Spleen (tissue), 13 donors: ENCODE data around the gene SPEF2. TPM values are rescaled to one million over a fixed set of nuclear protein-coding genes. Genes with fewer than 3 reads are reported as not detected.

Experiments used
- DNase-seq: peaks from one replicate; pipeline ENCODE4 v3.0.0-alpha.2; 2020
- H3K27ac ChIP-seq, 8 donors: fragments of 200-600 bp; sonication (generic) in 7 of 8; 1 replicate in 4 of 8; 2 replicates in 4 of 8; pipeline versions ENCODE4 v1.5.0 to v1.8.0; 2016 to 2021; ENCODE audit warnings: inconsistent platforms in 4 of 8, mild to moderate bottlenecking in 4 of 8, moderate library complexity in 1 of 8
- H3K27me3 ChIP-seq, 7 donors: fragments of 200-600 bp; sonication (generic) in 6 of 7; replicated peaks in 1 of 7; 1 replicate in 4 of 7; 2 replicates in 3 of 7; pipeline versions ENCODE4 v1.5.0 to v1.8.0; 2016 to 2021; ENCODE audit warnings: inconsistent platforms in 3 of 7, mild to moderate bottlenecking in 1 of 7
- H3K36me3 ChIP-seq, 6 donors: fragments of 200-600 bp; sonication (generic) in 5 of 6; 1 replicate in 4 of 6; 2 replicates in 2 of 6; pipeline versions ENCODE4 v1.5.0 to v1.8.0; 2016 to 2021; ENCODE audit warnings: inconsistent platforms in 2 of 6
- H3K4me1 ChIP-seq, 6 donors: fragments of 200-600 bp; sonication (generic) in 5 of 6; 1 replicate in 3 of 6; 2 replicates in 3 of 6; pipeline versions ENCODE4 v1.5.0 to v1.8.0; 2016 to 2021; ENCODE audit warnings: inconsistent platforms in 3 of 6
- H3K4me3 ChIP-seq, 8 donors: fragments of 200-600 bp; sonication (generic) in 7 of 8; 1 replicate in 4 of 8; 2 replicates in 4 of 8; pipeline versions ENCODE4 v1.5.0 to v1.8.0; 2016 to 2021; ENCODE audit warnings: inconsistent platforms in 4 of 8, mild to moderate bottlenecking in 4 of 8, moderate library complexity in 2 of 8
- H3K9me3 ChIP-seq, 8 donors: fragments of 200-600 bp; sonication (generic) in 7 of 8; 1 replicate in 4 of 8; 2 replicates in 4 of 8; pipeline versions ENCODE4 v1.5.0 to v1.8.0; 2016 to 2021; ENCODE audit warnings: inconsistent platforms in 4 of 8
- CTCF ChIP-seq, 11 experiments: fragments of 200-600 bp in 7 of 11; fragments of 450-650 bp in 4 of 11; sonication (generic) in 4 of 11; IDR thresholded peaks in 8 of 11; conservative IDR thresholded peaks in 3 of 11; 1 replicate in 7 of 11; 2 replicates in 4 of 11; pipeline versions ENCODE4 v1.4.0 to v1.8.0; 2016 to 2021; ENCODE audit warnings: antibody characterized with exemption in 11 of 11, inconsistent platforms in 4 of 11, mild to moderate bottlenecking in 1 of 11
- POLR2A ChIP-seq, 3 donors: fragments of 450-650 bp; IDR thresholded peaks; one replicate each; pipeline ENCODE4 v1.5.1; 2017; ENCODE audit warnings: antibody characterized with exemption in 3 of 3, mild to moderate bottlenecking in 1 of 3
- POLR2AphosphoS5 ChIP-seq, 3 donors: sonication (generic); formaldehyde crosslinking; IDR thresholded peaks; one replicate each; pipeline ENCODE4 v1.5.1; 2017; ENCODE audit warnings: antibody characterized with exemption in 3 of 3
- WGBS, 5 donors: extraction: QIAGEN DNeasy Blood & Tissue Kit in 3 of 5; methylation state at CpG; one replicate each; pipeline versions ENCODE4 v1.1.5 to v1.1.7; 2013 to 2018; 5-methylcytosine and 5-hydroxymethylcytosine counted together
- intact Hi-C: fragments of 100-400 bp; cut with DNase I; formaldehyde crosslinking; loops from one replicate; pipeline ENCODE4 v1.15.0; 2023; ENCODE audit warnings: low total_unique reads
- long read RNA-seq, 2 donors: transcript quantifications; one replicate each; lab custom pipeline, GENCODE V29; 2026
- polyA plus RNA-seq, 3 donors: library from polyadenylated mRNA; stranded (reverse); fragments of 200-250 nt; gene quantifications; one replicate each; pipeline ENCODE4 v1.2.1, GENCODE V29; 2013
- total RNA-seq, 7 donors: library from RNA; depleted of rRNA in 3 of 7; stranded (reverse); fragments of >200 nt in 3 of 7; fragmentation: NEBNext Ultra II Directional in 4 of 7; extraction: Animal tissue kit (Norgen Biotek cat#: 25700) in 4 of 7; gene quantifications; one replicate each; pipeline versions ENCODE4 v1.1.0 to v1.2.1, GENCODE V29; 2016 to 2021
- donor health status: healthy with polysubstance abuse.
- donor health status: DM: no; HTN: no; CAD: no; lungs with moderate emphysema.
- donor health status: DM: no; HTN: no; CAD: no.
- donor health status: Bipolar disorder and iron deficiency.
- donor health status: healthy.
- donor health status: DM: no; HTN: no; CAD: no.
- donor health status: DM: yes; HTN: yes; CAD: no.

Gene SPEF2
- 10 to 100 TPM in 4 of 7 donors, 1 to 10 TPM in 3; 4.7 to 22.6 (median 10.2) TPM for total RNA-seq
- polyA plus RNA-seq, result 1 to 10 TPM; 1.7 to 3.3 (median 2.1) TPM
- long read RNA-seq, donor 1, partial matches to known transcripts, result 0 of 3 reads
- long read RNA-seq, donor 1, other reads (novel, unspliced or antisense), result 0 of 3 reads
- long read RNA-seq, donor 2, partial matches to known transcripts, result 0 of 2 reads
- long read RNA-seq, donor 2, other reads (novel, unspliced or antisense), result 0 of 2 reads

- Histone ChIP-seq H3K9me3 (peaks cover 0 to 6% (median 0%) of the 10 kb centered on the region in 8 donors), H3K27me3 (peaks cover 0 to 5% (median 0%) of the 10 kb centered on the region in 7 donors), H3K36me3 (no peaks in the 10 kb centered on the region), H3K4me3 (peak within 1 kb of the TSS; percentile 55 to 88 (median 73)), H3K4me1 (peaks cover 0 to 22% (median 9%) of the 10 kb centered on the region in 6 donors), H3K27ac (peak within 1 kb of the TSS; percentile 51 to 71 (median 63))
- WGBS, 5 donors, result 3 to 5% (median 4%) methylated on average over 29 to 55 of the region's 55 CpGs
- intact Hi-C loops, result loop anchor here (5.0 kb wide), 1 partner anchor 310 kb away; no protein-coding TSS in a partner anchor
- TF ChIP-seq POLR2AphosphoS5 (IDR thresholded peaks at IDR 0.05) (peak; percentile 40 to 70 (median 54)), POLR2A (IDR thresholded peaks at IDR 0.05) (no peak), CTCF (IDR thresholded peaks at IDR 0.05 in 8 of 11, conservative IDR thresholded peaks at IDR 0.05 in 3 of 11) (peak; percentile 64 to 87 (median 80))
- DNase-seq, result peak; percentile 92
These were observed at the start of gene SPEF2 for GRCh38 chr5:35617435-35618303. Gene SPEF2 (plus strand): TSS chr5:35617863. CDS start chr5:35617998, 135 bp downstream.

- H3K27me3 ChIP-seq, result no peaks in the 10 kb centered on the region
- no peaks in the 10 kb centered on the region for H3K4me1 ChIP-seq
- H3K9me3 ChIP-seq, result no peaks in the 10 kb centered on the region
- H3K27ac ChIP-seq, result no peak overlapping the region
- intact Hi-C loops, result no loop called here
- 41 to 70% (median 51%) methylated on average over 1 of the region's 1 CpG for WGBS, 5 donors
- DNase-seq, result no peak
- no peaks in the 10 kb centered on the region for H3K36me3 ChIP-seq
- no peak for TF ChIP-seq POLR2A (IDR thresholded peaks at IDR 0.05)
- TF ChIP-seq CTCF (IDR thresholded peaks at IDR 0.05 in 8 of 11, conservative IDR thresholded peaks at IDR 0.05 in 3 of 11), result no peak
- no peak for TF ChIP-seq POLR2AphosphoS5 (IDR thresholded peaks at IDR 0.05)
- no peak overlapping the region for H3K4me3 ChIP-seq
These were observed 42.1 kb upstream of the SPEF2 start for GRCh38 chr5:35575578-35575977.

- Histone ChIP-seq H3K4me3 (no peak overlapping the region), H3K27ac (no peak overlapping the region), H3K4me1 (no peaks in the 10 kb centered on the region), H3K9me3 (no peaks in the 10 kb centered on the region), H3K36me3 (no peaks in the 10 kb centered on the region), H3K27me3 (peaks cover 0 to 3% (median 0%) of the 10 kb centered on the region in 7 donors)
- no peak for DNase-seq
- intact Hi-C loops, result no loop called here
- no peak for TF ChIP-seq POLR2A (IDR thresholded peaks at IDR 0.05)
- no peak for TF ChIP-seq POLR2AphosphoS5 (IDR thresholded peaks at IDR 0.05)
- TF ChIP-seq CTCF (IDR thresholded peaks at IDR 0.05 in 8 of 11, conservative IDR thresholded peaks at IDR 0.05 in 3 of 11), result no peak
- WGBS, 5 donors, result 34 to 67% (median 54%) methylated on average over 2 of the region's 2 CpGs
These were observed 30.2 kb upstream of the SPEF2 start for GRCh38 chr5:35587419-35587818.

GRCh38 chr5:35593338-35593737 is 24.3 kb upstream of the SPEF2 start:
- TF ChIP-seq CTCF (IDR thresholded peaks at IDR 0.05 in 8 of 11, conservative IDR thresholded peaks at IDR 0.05 in 3 of 11), result no peak
- TF ChIP-seq POLR2A (IDR thresholded peaks at IDR 0.05), result no peak
- intact Hi-C loops, result no loop called here
- Histone ChIP-seq H3K27me3 (peaks cover 0 to 3% (median 0%) of the 10 kb centered on the region in 7 donors), H3K4me3 (no peak overlapping the region), H3K27ac (no peak overlapping the region), H3K36me3 (no peaks in the 10 kb centered on the region), H3K9me3 (peaks cover 0 to under 1% (median 0%) of the 10 kb centered on the region in 8 donors), H3K4me1 (no peaks in the 10 kb centered on the region)
- no peak for DNase-seq
- WGBS, 5 donors, result 33 to 74% (median 45%) methylated on average over 1 of the region's 1 CpG
